SK-N-SH treated with all-trans-retinoic acid at 6 μM for 48 hours (cell line): Measurements from ENCODE around the gene MRPL53.

Experiments
- ATAC-seq: fragments of 200-7000 bp; cut with Tn5 transposase; 3 replicates; pipeline ENCODE4 v1.9.1; 2020; ENCODE audit warnings: mild to moderate bottlenecking, moderate library complexity
- ARNTL ChIP-seq: fragments of 450-650 bp; formaldehyde crosslinking; IDR thresholded peaks from 2 replicates; pipeline ENCODE4 v1.5.0; 2020; ENCODE audit warnings: low read depth, mild to moderate bottlenecking, moderate library complexity, borderline replicate concordance
- CREB5 ChIP-seq: fragments of 250-450 bp; sonication (Bioruptor Pico); IDR thresholded peaks from 2 replicates; pipeline ENCODE4 v1.5.1; 2020; ENCODE audit warnings: low read depth, mild to moderate bottlenecking, moderate library complexity
- CSDC2 ChIP-seq: fragments of 250-450 bp; sonication (Bioruptor Pico); IDR thresholded peaks from 2 replicates; pipeline ENCODE4 v1.5.0; 2020; ENCODE audit warnings: mild to moderate bottlenecking, moderate library complexity
- CSRNP3 ChIP-seq: fragments of 250-450 bp; sonication (Bioruptor Pico); IDR thresholded peaks from 2 replicates; pipeline ENCODE4 v1.5.1; 2021; ENCODE audit warnings: mild to moderate bottlenecking, moderate library complexity
- ESRRG ChIP-seq: fragments of 250-450 bp; sonication (Bioruptor Pico); IDR thresholded peaks from 2 replicates; pipeline ENCODE4 v1.6.1; 2021; ENCODE audit warnings: mild to moderate bottlenecking
- GLIS3 ChIP-seq: fragments of 250-450 bp; sonication (Bioruptor Pico); IDR thresholded peaks from 2 replicates; pipeline ENCODE4 v1.5.0; 2020; ENCODE audit warnings: mild to moderate bottlenecking, moderate library complexity
- ISL1 ChIP-seq: fragments of 250-450 bp; sonication (Bioruptor Pico); IDR thresholded peaks from 2 replicates; pipeline ENCODE4 v2.1.2; 2022; ENCODE audit warnings: mild to moderate bottlenecking, moderate library complexity
- OSR1 ChIP-seq: fragments of 250-450 bp; sonication (Bioruptor Pico); IDR thresholded peaks from 2 replicates; pipeline ENCODE4 v1.8.0; 2022; ENCODE audit warnings: moderate library complexity, mild to moderate bottlenecking, inconsistent platforms
- POU6F1 ChIP-seq: fragments of 250-450 bp; sonication (Bioruptor Pico); IDR thresholded peaks from 2 replicates; pipeline ENCODE4 v1.8.0; 2021; ENCODE audit warnings: low read depth, mild to moderate bottlenecking, moderate library complexity, borderline replicate concordance
- PPARA ChIP-seq: fragments of 250-450 bp; sonication (Bioruptor Pico); IDR thresholded peaks from 2 replicates; pipeline ENCODE4 v1.5.0; 2020; ENCODE audit warnings: mild to moderate bottlenecking, borderline replicate concordance
- RARB ChIP-seq: fragments of 250-450 bp; sonication (Bioruptor Pico); IDR thresholded peaks from 2 replicates; pipeline ENCODE4 v1.8.0; 2021; ENCODE audit warnings: mild to moderate bottlenecking, moderate library complexity
- SNAI2 ChIP-seq: fragments of 250-450 bp; sonication (Bioruptor Pico); IDR thresholded peaks from 2 replicates; pipeline ENCODE4 v1.5.0; 2020; ENCODE audit warnings: mild to moderate bottlenecking, moderate library complexity
- TOX ChIP-seq: fragments of 250-450 bp; sonication (Bioruptor Pico); IDR thresholded peaks from 2 replicates; pipeline ENCODE4 v1.8.0; 2021; ENCODE audit warnings: mild to moderate bottlenecking, moderate library complexity, borderline replicate concordance
- ZC3H10 ChIP-seq: fragments of 250-450 bp; sonication (Bioruptor Pico); IDR thresholded peaks from 2 replicates; pipeline ENCODE4 v1.5.1; 2021; ENCODE audit warnings: mild to moderate bottlenecking, moderate library complexity
- ZFP3 ChIP-seq: fragments of 250-450 bp; sonication (Bioruptor Pico); IDR thresholded peaks from 2 replicates; pipeline ENCODE4 v1.5.0; 2020; ENCODE audit warnings: mild to moderate bottlenecking, moderate library complexity
- ZNF70 ChIP-seq: fragments of 450-650 bp; formaldehyde crosslinking; IDR thresholded peaks from 2 replicates; pipeline ENCODE4 v1.5.0; 2020; ENCODE audit warnings: mild to moderate bottlenecking, moderate library complexity
- ZNF8 ChIP-seq: fragments of 450-650 bp; formaldehyde crosslinking; IDR thresholded peaks from 2 replicates; pipeline ENCODE4 v1.5.0; 2020; ENCODE audit warnings: mild to moderate bottlenecking, moderate library complexity
- TF ChIP-seq, protein P1 (sequence below): fragments of 250-450 bp; sonication (Bioruptor Pico); IDR thresholded peaks from 2 replicates; pipeline ENCODE4 v1.5.0; 2020; ENCODE audit warnings: mild to moderate bottlenecking, moderate library complexity

Gene MRPL53

GRCh38 chr2:74507145-74507925 lies 34.9 kb upstream of the MRPL53 start, which contains the start of gene PCGF1:
PCGF1 (minus strand) TSS chr2:74507695; CDS start chr2:74507668, 27 bp downstream.
- TF ChIP-seq ARNTL (CRISPR knock-in tag), result peak; percentile 92
- TF ChIP-seq ZNF70 (CRISPR knock-in tag), result no peak; the same call in 1 of the 2 replicates
- peak; percentile 93 for ATAC-seq

GRCh38 chr2:74505448-74506246 lies 33.2 kb upstream of the MRPL53 start:
- TF ChIP-seq PPARA (no peak), CSDC2 (CRISPR knock-in tag) (no peak), CSRNP3 (no peak)
- ATAC-seq, result no peak

DNA sequence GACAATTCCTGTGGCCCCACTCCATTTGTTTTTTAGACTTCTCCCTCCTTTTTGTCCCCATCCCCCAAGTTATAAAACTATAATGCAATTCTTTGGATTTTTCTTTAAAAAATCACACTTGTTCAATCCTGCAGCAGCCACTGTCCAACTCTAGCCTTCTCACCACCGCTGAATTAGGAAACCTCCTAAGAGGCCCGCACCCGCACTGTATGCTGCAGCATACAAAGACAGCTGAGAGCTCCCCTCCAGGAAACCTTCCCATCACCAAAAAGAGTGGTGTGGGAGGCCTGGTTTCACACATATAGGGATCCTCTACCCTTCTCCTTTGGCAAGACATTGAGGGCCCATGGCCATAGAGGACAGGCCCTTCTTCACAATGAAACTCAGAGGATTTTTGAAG lies 32.1 kb upstream of the MRPL53 start:
- no peak for ATAC-seq
- TF ChIP-seq ZC3H10 (no peak), ISL1 (no peak), SNAI2 (no peak), CSDC2 (CRISPR knock-in tag) (no peak), ZFP3 (no peak), GLIS3 (CRISPR knock-in tag) (no peak), TOX (no peak)

- TF ChIP-seq CREB5 (no peak), POU6F1 (CRISPR knock-in tag) (no peak), ZNF8 (CRISPR knock-in tag) (no peak), RARB (CRISPR knock-in tag) (no peak), ARNTL (CRISPR knock-in tag) (no peak), GLIS3 (CRISPR knock-in tag) (no peak), ZNF70 (CRISPR knock-in tag) (no peak), CSDC2 (CRISPR knock-in tag) (no peak), ISL1 (no peak), OSR1 (CRISPR knock-in tag) (no peak), PPARA (no peak), CSRNP3 (no peak), ESRRG (CRISPR knock-in tag) (no peak)
- TF ChIP-seq, protein P1, sequence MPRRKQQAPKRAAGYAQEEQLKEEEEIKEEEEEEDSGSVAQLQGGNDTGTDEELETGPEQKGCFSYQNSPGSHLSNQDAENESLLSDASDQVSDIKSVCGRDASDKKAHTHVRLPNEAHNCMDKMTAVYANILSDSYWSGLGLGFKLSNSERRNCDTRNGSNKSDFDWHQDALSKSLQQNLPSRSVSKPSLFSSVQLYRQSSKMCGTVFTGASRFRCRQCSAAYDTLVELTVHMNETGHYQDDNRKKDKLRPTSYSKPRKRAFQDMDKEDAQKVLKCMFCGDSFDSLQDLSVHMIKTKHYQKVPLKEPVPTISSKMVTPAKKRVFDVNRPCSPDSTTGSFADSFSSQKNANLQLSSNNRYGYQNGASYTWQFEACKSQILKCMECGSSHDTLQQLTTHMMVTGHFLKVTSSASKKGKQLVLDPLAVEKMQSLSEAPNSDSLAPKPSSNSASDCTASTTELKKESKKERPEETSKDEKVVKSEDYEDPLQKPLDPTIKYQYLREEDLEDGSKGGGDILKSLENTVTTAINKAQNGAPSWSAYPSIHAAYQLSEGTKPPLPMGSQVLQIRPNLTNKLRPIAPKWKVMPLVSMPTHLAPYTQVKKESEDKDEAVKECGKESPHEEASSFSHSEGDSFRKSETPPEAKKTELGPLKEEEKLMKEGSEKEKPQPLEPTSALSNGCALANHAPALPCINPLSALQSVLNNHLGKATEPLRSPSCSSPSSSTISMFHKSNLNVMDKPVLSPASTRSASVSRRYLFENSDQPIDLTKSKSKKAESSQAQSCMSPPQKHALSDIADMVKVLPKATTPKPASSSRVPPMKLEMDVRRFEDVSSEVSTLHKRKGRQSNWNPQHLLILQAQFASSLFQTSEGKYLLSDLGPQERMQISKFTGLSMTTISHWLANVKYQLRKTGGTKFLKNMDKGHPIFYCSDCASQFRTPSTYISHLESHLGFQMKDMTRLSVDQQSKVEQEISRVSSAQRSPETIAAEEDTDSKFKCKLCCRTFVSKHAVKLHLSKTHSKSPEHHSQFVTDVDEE (CRISPR knock-in tag), result no peak
- TF ChIP-seq, all 23 proteins: peak for 0
- no peak for ATAC-seq
These were observed 31.3 kb upstream of the MRPL53 start for GRCh38 chr2:74503506-74504475.
